ENCODE data around the gene KIAA0753. TPM values are rescaled to one million over a fixed set of nuclear protein-coding genes. Genes with fewer than 3 reads are reported as not detected.

The KIAA0753 gene
- total RNA-seq, 1 donor from 2014 or later, result 33.7 TPM

GRCh38 chr17:6642592-6642991, 2.1 kb upstream of the KIAA0753 start:
- Mint-ChIP-seq H3K27me3 (no peaks in the 10 kb centered on the region), H3K27ac (peak overlapping the region; percentile 17), H3K4me3 (peak overlapping the region; percentile 71), H3K4me1 (ENCODE audit: unreplicated experiment) (peaks cover 23% of the 10 kb centered on the region), H3K36me3 (no peaks in the 10 kb centered on the region), H3K9me3 (no peaks in the 10 kb centered on the region)
- DNase-seq (ENCODE audit: extremely low spot score, unreplicated experiment), result no peak
- TF ChIP-seq CTCF (conservative IDR thresholded peaks at IDR 0.05), result no peak

- DNase-seq (ENCODE audit: extremely low spot score, unreplicated experiment), result no peak
- H3K4me1 Mint-ChIP-seq (ENCODE audit: unreplicated experiment), result peaks cover 18% of the 10 kb centered on the region
- H3K9me3 Mint-ChIP-seq, result no peaks in the 10 kb centered on the region
- H3K27ac Mint-ChIP-seq, result peak overlapping the region; percentile 98
- TF ChIP-seq CTCF (conservative IDR thresholded peaks at IDR 0.05), result no peak
- H3K36me3 Mint-ChIP-seq, result no peaks in the 10 kb centered on the region
- peak overlapping the region; percentile 95 for H3K4me3 Mint-ChIP-seq
- H3K27me3 Mint-ChIP-seq, result no peaks in the 10 kb centered on the region
Measured at GRCh38 chr17:6641247-6641863, 844 bp upstream of the KIAA0753 start.

GRCh38 chr17:6639586-6640535, 650 bp downstream of the KIAA0753 start:
- TF ChIP-seq CTCF (conservative IDR thresholded peaks at IDR 0.05), result no peak
- peak overlapping the region; percentile 95 for H3K4me3 Mint-ChIP-seq
- DNase-seq (ENCODE audit: extremely low spot score, unreplicated experiment), result no peak
- peak overlapping the region; percentile 98 for H3K27ac Mint-ChIP-seq
- H3K36me3 Mint-ChIP-seq, result peaks cover 3% of the 10 kb centered on the region
- H3K9me3 Mint-ChIP-seq, result no peaks in the 10 kb centered on the region
- H3K4me1 Mint-ChIP-seq (ENCODE audit: unreplicated experiment), result peaks cover 18% of the 10 kb centered on the region
- H3K27me3 Mint-ChIP-seq, result no peaks in the 10 kb centered on the region

GRCh38 chr17:6639014-6639585, 1.4 kb downstream of the KIAA0753 start:
- DNase-seq (ENCODE audit: extremely low spot score, unreplicated experiment), result no peak
- Mint-ChIP-seq H3K9me3 (no peaks in the 10 kb centered on the region), H3K27ac (peak overlapping the region; percentile 77)

More at GRCh38 chr17:6639014-6639585, 1.4 kb downstream of the KIAA0753 start:
- peaks cover 10% of the 10 kb centered on the region for H3K36me3 Mint-ChIP-seq
- peak overlapping the region; percentile 95 for H3K4me3 Mint-ChIP-seq
- no peaks in the 10 kb centered on the region for H3K27me3 Mint-ChIP-seq
- H3K4me1 Mint-ChIP-seq (ENCODE audit: unreplicated experiment), result peaks cover 18% of the 10 kb centered on the region
- no peak for TF ChIP-seq CTCF (conservative IDR thresholded peaks at IDR 0.05)
